Muscle of leg (tissue), 11 donors: ENCODE measurements around the gene PTRH1. TPM values are rescaled to one million over a fixed set of nuclear protein-coding genes. Genes with fewer than 3 reads are reported as not detected.
A peak's percentile ranks its signal among the peaks of the same experiment; 100 is the strongest.

ENCODE experiments used
- DNase-seq: peaks from one replicate; pipeline ENCODE4 v3.0.0; 2013
- H3K27ac ChIP-seq: one replicate; pipeline ENCODE4 v1.5.1; 2013; ENCODE audit warnings: mild to moderate bottlenecking, low read length, control low read depth
- H3K27me3 ChIP-seq: one replicate; pipeline ENCODE4 v1.6.1; 2013; ENCODE audit warnings: low read length; ENCODE audit not compliant: control insufficient read depth, insufficient read depth
- H3K36me3 ChIP-seq: one replicate; pipeline ENCODE4 v1.6.1; 2013; ENCODE audit warnings: low read length; ENCODE audit not compliant: control insufficient read depth, insufficient read depth
- H3K4me1 ChIP-seq: one replicate; pipeline ENCODE4 v1.6.1; 2013; ENCODE audit warnings: low read length; ENCODE audit not compliant: control insufficient read depth, insufficient read depth
- H3K4me3 ChIP-seq: one replicate; pipeline ENCODE4 v1.5.1; 2013; ENCODE audit warnings: low read length, control low read depth
- H3K9me3 ChIP-seq: replicated peaks from 2 replicates; pipeline ENCODE4 v1.6.1; 2013; ENCODE audit warnings: low read depth, low read length; ENCODE audit not compliant: control insufficient read depth
- WGBS: methylation state at CpG from one replicate; pipeline ENCODE4 v1.1.5; 2013; ENCODE audit warnings: missing lambda C conversion rate; ENCODE audit not compliant: insufficient coverage; 5-methylcytosine and 5-hydroxymethylcytosine counted together
- polyA plus RNA-seq, 8 donors: library from polyadenylated mRNA; unstranded; fragments of 120-200 nt; gene quantifications; one replicate each; pipeline versions ENCODE4 v1.2.1 to v1.2.3, GENCODE V29; 2013; ENCODE audit warnings: inconsistent platforms in 1 of 8, low replicate concordance in 1 of 8; ENCODE audit not compliant: insufficient read length in 8 of 8, insufficient read depth in 1 of 8
- total RNA-seq: library from RNA; stranded (reverse); fragments of 120-200 nt; gene quantifications from one replicate; pipeline ENCODE4 v1.2.4, GENCODE V29; 2013

PTRH1 gene
- total and polyA plus RNA-seq, 9 donors, result 7.5 to 11.1 (median 9.4) TPM

DNA sequence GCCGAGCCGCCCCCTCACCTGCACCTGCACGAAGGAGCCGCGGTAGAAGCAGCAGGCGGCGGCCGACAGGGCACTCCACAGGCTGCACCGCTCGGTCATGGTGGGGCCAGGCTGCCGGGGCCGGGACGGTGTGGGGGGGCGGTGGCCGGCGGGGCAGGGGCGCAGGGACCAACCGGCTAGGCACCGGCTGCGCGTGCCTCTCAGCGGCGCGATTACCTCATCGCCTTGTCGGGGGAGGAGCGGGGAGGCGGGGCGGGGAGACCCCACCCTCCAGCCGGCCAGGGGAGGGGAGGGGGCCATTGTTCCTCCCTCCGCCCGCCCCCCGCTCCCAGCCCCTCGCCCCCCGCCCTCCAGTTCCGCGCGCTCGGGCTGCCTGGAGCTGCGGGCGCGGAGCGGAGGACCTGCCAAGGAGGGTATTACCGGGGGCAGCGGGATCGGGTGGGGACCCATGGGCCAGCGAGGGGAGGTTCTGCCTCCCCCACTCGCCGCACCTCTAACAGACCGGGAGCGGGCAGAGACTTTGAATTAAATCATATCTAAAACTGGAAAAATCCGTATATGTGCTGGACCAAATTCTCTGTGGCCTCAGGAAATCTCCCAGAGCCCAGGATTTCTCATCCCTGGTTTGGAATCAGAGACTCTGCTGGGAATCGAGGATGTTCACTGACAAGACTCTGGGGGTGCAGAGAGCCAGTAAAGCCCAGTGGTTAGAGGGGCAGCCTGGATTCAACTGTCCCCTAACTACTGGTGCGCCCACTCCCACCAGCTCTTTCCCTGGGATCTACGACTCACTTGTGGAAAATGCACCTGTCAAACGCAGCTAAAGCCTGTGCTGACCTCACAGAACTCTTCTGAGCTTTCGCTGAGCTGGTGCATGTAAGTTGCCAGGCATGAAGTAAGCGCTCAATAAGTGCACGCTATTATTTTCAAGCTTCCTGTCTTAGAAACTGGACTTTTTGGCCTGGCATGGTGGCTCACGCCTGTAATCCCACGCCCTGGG lies 39.9 kb upstream of the PTRH1 start:
- WGBS, result 12% methylated on average over 46 of the region's 61 CpGs
- Histone ChIP-seq H3K27me3 (peaks cover 33% of the 10 kb centered on the region), H3K4me3 (no peak overlapping the region), H3K36me3 (peaks cover 18% of the 10 kb centered on the region), H3K27ac (no peak overlapping the region), H3K4me1 (peaks cover 16% of the 10 kb centered on the region), H3K9me3 (no peaks in the 10 kb centered on the region)
- no peak for DNase-seq

DNA sequence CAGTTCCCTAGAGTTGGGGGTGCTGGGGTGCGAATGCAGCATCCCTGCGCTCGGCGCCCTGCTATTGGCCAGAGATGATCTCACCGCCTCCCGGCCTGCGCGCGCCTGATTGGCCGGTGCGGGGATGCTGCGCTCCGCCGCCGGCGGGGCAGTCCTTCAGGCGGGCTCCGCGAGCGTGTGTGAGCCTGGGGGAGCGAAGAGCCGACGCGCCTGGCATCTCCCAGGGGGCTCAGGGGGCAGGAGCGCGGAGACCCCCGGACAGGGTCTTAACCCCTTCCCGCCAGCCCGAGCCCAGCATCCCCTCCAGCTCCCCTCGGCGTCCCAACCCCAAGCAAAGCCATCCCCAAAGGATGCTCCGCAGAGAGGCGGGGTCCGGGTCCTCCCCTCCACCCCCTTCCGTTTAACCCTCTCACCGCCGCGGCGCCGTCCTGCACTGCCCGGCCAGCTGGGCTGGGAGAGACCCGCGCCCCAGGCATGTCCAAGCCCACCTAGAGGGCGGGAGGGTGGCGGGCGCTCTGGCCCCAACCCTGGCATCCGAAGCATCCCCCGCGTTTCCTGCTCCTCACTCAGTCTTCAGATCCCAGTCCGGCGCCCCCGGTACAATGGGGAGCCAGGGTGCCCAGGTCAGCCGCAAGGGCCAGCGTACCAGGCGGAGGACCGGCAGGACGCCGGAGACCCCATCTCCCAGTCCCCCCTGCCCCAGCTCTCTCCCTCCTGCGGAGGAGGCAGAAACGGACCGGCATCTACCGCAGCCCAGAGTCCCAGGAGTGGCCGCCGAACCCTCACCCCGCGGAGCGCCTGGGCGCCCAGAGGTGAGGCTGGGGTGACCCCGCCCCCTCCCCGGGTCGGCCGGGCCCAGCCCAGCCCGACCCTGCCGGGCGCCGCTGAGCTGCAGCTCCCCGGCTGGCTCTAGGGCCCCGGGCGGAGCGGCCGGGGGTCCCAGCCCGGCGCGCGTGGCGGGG lies 38.9 kb upstream of the PTRH1 start:
- Histone ChIP-seq H3K9me3 (no peaks in the 10 kb centered on the region), H3K36me3 (peaks cover 18% of the 10 kb centered on the region), H3K4me3 (peak overlapping the region; percentile 10), H3K4me1 (peaks cover 16% of the 10 kb centered on the region), H3K27me3 (peaks cover 33% of the 10 kb centered on the region), H3K27ac (no peak overlapping the region)
- WGBS, result 10% methylated on average over 77 of the region's 86 CpGs
- no peak for DNase-seq

DNA sequence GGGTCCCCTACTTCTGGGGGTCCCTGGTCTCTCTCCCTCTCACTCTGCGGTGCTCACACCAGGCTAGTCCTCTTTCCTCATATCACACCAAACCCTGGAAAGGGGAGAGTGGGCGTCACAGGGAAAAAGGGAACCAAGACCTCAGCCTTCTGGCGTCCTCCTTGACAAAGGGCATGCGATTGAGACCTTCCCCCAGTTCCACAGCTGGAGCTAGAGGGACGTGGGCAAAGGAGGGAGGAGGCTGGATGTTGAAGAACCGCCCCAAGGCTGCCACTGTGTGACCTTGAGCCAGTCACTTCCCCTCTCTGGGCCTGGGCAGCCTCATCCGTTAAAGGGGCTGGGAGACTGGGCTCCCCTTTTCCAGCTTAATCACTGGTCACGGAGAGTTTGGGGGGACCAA lies 38.2 kb upstream of the PTRH1 start:
- Histone ChIP-seq H3K4me3 (no peak overlapping the region), H3K9me3 (no peaks in the 10 kb centered on the region), H3K27me3 (peaks cover 33% of the 10 kb centered on the region), H3K27ac (peak overlapping the region; percentile 3), H3K4me1 (peaks cover 16% of the 10 kb centered on the region), H3K36me3 (peaks cover 22% of the 10 kb centered on the region)
- no peak for DNase-seq
- whole genome bisulfite sequencing, result 100% methylated on average over 1 of the region's 8 CpGs

DNA sequence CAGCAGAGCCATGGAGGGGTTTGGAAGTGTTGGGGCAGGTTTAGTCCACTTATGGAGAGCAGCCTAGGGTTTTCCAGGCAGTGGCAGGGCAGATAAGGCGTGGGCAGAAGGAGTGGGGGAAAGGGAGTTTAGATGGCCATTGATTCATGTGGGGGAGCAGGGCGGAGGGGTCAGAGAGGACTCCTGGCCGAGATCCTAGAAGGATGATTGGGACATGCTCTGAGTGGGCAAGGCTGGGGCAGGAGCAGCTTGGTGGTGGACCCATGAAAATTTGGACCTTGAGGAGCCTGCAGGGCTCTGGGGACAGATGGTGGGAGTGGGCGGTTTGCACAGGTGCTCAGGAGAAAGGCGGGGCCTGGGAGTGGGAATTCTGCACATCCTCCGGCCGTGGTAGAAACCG lies 37.7 kb upstream of the PTRH1 start:
- Histone ChIP-seq H3K36me3 (peaks cover 24% of the 10 kb centered on the region), H3K4me3 (no peak overlapping the region), H3K9me3 (no peaks in the 10 kb centered on the region), H3K27me3 (peaks cover 33% of the 10 kb centered on the region), H3K4me1 (peaks cover 16% of the 10 kb centered on the region), H3K27ac (no peak overlapping the region)
- 78% methylated on average over 7 of the region's 8 CpGs for WGBS
- DNase-seq, result no peak

DNA sequence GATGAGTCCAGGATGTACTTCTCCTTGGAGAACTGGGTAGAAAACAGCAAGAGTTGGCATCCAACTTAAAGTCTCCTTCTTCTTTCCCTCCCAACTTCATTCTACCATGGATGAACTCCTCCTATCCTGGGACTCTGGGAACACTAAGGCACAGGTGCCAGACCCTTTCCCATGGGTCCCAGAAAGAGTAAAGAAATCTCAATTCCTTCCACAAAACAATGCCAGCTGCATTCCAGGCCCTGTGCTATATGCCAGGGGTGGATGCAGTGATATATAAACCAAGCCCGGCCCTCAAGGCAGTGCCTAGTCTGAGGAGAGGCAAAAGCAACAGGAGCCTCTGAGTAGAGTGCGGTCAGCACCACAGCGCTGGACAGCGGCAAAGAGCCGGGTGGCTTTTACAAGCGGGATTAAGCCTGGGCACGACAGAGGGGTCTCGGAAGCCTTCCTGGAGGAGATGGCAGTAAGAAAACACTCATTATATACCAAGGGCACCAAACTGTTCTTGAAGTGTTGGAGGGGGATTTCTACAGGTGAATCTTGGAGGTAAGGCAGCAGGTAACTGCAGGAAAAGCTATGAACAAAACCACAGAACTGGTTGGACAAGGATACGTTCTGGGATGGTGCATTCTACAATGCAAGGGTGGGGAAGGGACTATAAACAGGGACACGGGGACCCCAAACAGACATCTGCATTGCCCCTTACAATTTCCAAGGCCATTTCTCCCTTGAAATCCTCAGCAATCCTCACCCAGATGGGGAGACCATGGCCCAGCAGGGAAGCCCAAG lies 36.0 kb upstream of the PTRH1 start:
- DNase-seq, result no peak
- H3K27me3 ChIP-seq, result peaks cover 33% of the 10 kb centered on the region
- H3K4me3 ChIP-seq, result no peak overlapping the region
- H3K9me3 ChIP-seq, result no peaks in the 10 kb centered on the region
- peaks cover 32% of the 10 kb centered on the region for H3K36me3 ChIP-seq
- no peak overlapping the region for H3K27ac ChIP-seq
- WGBS, result 27% methylated on average over 3 of the region's 10 CpGs
- peaks cover 16% of the 10 kb centered on the region for H3K4me1 ChIP-seq

DNA sequence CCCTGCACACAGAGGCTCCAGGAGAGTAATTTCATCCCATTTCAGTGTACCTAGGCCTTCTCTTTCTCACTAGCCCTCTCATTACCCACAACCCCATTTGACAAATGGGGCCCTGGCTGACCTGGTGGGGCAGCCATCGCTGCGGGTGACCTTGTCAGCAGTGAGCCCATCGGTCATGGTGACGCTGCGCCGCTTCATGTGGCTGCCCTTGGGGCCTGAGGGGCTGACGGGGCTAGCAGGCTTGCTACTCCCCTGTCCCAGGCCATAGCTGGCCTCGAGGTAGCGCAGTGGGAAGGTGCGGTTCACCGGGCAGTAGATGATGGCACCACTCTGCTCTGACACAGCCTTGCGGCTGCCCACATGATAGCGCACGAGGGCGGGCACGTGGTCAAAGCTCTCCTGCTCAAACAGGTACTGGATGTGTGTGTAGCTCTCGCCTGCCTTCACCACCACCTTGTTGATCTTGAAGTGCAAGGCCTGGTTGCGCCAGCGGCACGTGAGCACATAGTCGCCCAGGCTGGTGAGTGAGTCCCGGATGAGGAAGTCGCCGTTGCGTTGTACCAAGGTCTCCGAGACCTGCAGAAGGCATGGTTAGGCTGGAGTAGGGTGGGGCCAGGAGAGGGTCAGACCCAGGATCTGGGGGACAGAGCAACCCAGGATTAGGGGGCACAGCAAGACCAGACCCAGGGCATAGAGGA lies 33.8 kb upstream of the PTRH1 start:
- H3K4me1 ChIP-seq, result peaks cover 4% of the 10 kb centered on the region
- H3K27me3 ChIP-seq, result peaks cover 18% of the 10 kb centered on the region
- 90% methylated on average over 26 of the region's 26 CpGs for WGBS
- H3K36me3 ChIP-seq, result peaks cover 42% of the 10 kb centered on the region
- no peak overlapping the region for H3K27ac ChIP-seq
- no peaks in the 10 kb centered on the region for H3K9me3 ChIP-seq
- no peak for DNase-seq
- H3K4me3 ChIP-seq, result no peak overlapping the region

DNA sequence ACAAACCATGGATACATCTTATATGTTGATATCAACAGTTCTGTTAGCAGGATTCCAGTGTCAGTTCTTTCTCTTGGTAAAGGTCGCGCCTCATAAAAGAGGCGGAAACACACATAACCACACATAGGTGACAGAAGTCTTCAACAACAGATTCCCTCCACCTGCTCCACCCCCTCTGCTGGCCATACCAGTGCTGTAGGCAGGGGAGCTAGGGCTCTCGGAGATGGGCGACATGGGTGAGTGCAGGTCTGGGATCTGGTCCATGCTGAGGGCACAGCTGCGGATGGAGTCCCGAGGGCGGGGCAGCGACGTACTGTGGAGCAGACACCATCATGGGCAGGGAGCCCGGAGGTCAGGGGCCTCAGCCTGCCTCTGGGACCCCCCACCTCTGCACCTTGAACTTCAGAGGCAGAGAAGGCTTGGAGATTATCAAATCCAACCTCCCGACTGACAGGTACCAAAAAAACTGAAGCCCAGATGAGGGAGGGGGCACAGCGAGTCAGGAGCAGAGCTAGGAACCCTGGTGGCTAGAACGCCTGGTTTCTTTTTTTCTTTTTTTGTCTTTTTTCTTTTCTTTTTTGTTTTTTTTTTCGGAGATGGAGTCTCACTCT lies 31.6 kb upstream of the PTRH1 start:
- no peak overlapping the region for H3K27ac ChIP-seq
- DNase-seq, result no peak
- H3K27me3 ChIP-seq, result peaks cover 4% of the 10 kb centered on the region
- no peaks in the 10 kb centered on the region for H3K9me3 ChIP-seq
- H3K36me3 ChIP-seq, result peaks cover 41% of the 10 kb centered on the region
- H3K4me3 ChIP-seq, result no peak overlapping the region
- H3K4me1 ChIP-seq, result peaks cover 6% of the 10 kb centered on the region
- 60% methylated on average over 10 of the region's 15 CpGs for WGBS

DNA sequence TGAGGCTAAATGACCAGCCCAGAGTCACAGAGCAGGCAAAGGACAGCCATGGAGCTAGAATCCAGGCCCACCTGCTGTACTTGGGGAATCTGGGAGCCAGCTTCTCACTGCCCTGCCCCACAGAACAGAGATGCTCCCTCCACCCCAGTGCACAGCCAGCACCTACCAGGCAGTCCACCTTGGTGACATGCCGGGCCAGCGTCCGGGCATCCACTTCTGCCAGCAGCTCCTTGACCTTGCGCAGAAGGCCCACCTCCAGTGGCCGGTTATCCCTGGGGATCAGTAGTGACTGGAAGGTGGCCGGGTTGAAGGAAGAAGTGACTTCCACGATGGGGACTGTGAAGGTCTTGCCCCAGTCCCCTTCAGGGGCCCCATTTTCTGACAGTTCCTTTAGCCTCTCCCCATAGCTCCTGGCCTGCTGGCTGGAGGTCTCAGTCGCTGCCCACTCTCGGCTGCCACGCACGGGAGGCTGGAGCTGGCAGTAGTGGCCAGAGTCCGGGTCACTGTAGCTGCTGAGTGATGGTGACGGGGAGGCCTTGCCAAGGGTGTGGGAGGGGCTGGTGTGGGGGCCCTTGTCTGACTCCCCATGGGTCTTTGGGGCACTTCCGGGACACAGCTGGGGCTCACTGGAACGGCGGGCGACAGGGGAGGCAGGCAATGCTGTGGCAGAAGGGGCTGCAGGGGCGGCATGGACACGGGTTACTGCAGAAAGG lies 29.1 kb upstream of the PTRH1 start:
- H3K9me3 ChIP-seq, result no peaks in the 10 kb centered on the region
- H3K27ac ChIP-seq, result no peak overlapping the region
- H3K4me3 ChIP-seq, result no peak overlapping the region
- no peaks in the 10 kb centered on the region for H3K27me3 ChIP-seq
- peaks cover 6% of the 10 kb centered on the region for H3K4me1 ChIP-seq
- no peak for DNase-seq
- WGBS, result 92% methylated on average over 13 of the region's 19 CpGs
- peaks cover 43% of the 10 kb centered on the region for H3K36me3 ChIP-seq
